HCT116 (cell line): Measurements from ENCODE around the gene MAPKAP1. TPM values are rescaled to one million over a fixed set of nuclear protein-coding genes. Genes with fewer than 3 reads are reported as not detected.

Experiments
- ATAC-seq: fragments of 200-7000 bp; cut with Tn5 transposase; 2 replicates; pipeline ENCODE4 v1.9.1; 2020; ENCODE audit warnings: mild to moderate bottlenecking, moderate library complexity
- BruUV-seq: library from RNA; stranded (reverse); fragments of 400-500 nt; replicated peaks from 2 replicates; lab custom pipeline; 2021; lab: Mats Ljungman, UMichigan
- CTCF ChIA-PET: fragments of 300-600 bp; sonication (Branson Sonifier 250); formaldehyde crosslinking; loops from one replicate; lab custom pipeline; 2021; ENCODE audit warnings: antibody characterized with exemption; lab: Charles Lee
- POLR2A ChIA-PET: fragments of 300-600, 350-600 bp; sonication (Branson Sonifier 250); formaldehyde crosslinking; loops from one replicate; lab custom pipeline; 2021; ENCODE audit warnings: antibody characterized with exemption; lab: Charles Lee
- RAD21 ChIA-PET, 2 experiments: fragments of 300-600 bp; sonication (Branson Sonifier 250); formaldehyde crosslinking; loops; one replicate each; lab custom pipeline; 2023; ENCODE audit warnings: low total read pairs in 2 of 2; ENCODE audit not compliant: uncharacterized antibody in 2 of 2, unreplicated experiment in 2 of 2, low non-redundant PET in 1 of 2; lab: Charles Lee
- DNase-seq: peaks from one replicate; pipeline ENCODE4 v3.0.0-alpha.2; 2010; ENCODE audit warnings: low read depth, low spot score
- H2AFZ ChIP-seq: fragments of 200-600 bp; shearing (Covaris generic), sonication (generic); 2 replicates; pipeline ENCODE4 v1.6.1; 2017; ENCODE audit warnings: low read depth, mixed run types, mixed read lengths, antibody characterized with exemption, low read length; ENCODE audit not compliant: poor library complexity, severe bottlenecking
- H3K27ac ChIP-seq: 2 replicates; pipeline ENCODE4 v1.5.1; 2012; ENCODE audit warnings: low read depth, low read length
- H3K27me3 ChIP-seq: fragments of 200-600 bp; sonication (generic); 2 replicates; pipeline ENCODE4 v1.6.1; 2016; ENCODE audit warnings: mixed run types, low read length, mixed read lengths; ENCODE audit not compliant: insufficient read depth
- H3K36me3 ChIP-seq, 2 experiments: fragments of 200-500 bp in 1 of 2; fragments of 200-600 bp in 1 of 2; sonication (Bioruptor generic) in 1 of 2; sonication (generic) in 1 of 2; 2 replicates each; pipeline versions ENCODE4 v1.5.1 to v1.6.1; 2014 to 2016; ENCODE audit warnings: low read length in 2 of 2, inconsistent platforms in 1 of 2, mixed read lengths in 1 of 2, mixed run types in 1 of 2; ENCODE audit not compliant: insufficient read depth in 2 of 2, control insufficient read depth in 1 of 2
- H3K4me1 ChIP-seq, 2 experiments: fragments of 200-600 bp in 1 of 2; sonication (generic) in 1 of 2; 2 replicates each; pipeline versions ENCODE4 v1.5.1 to v1.6.1; 2012 to 2017; ENCODE audit warnings: low read length in 2 of 2, inconsistent platforms in 1 of 2, mild to moderate bottlenecking in 1 of 2, mixed read lengths in 1 of 2, mixed run types in 1 of 2, moderate library complexity in 1 of 2; ENCODE audit not compliant: insufficient read depth in 2 of 2, control insufficient read depth in 1 of 2
- H3K4me2 ChIP-seq: fragments of 200-600 bp; sonication (generic); 2 replicates; pipeline ENCODE4 v1.6.1; 2017; ENCODE audit warnings: mixed run types, low read length, mixed read lengths
- H3K4me3 ChIP-seq, 2 experiments: fragments of 200-600 bp in 1 of 2; sonication (generic) in 1 of 2; replicated peaks in 1 of 2; 2 replicates each; pipeline ENCODE4 v1.5.1; 2011 to 2016; ENCODE audit warnings: low read length in 2 of 2, control low read depth in 1 of 2, low read depth in 1 of 2, mild to moderate bottlenecking in 1 of 2, mixed read lengths in 1 of 2, mixed run types in 1 of 2
- H3K79me2 ChIP-seq: fragments of 200-600 bp; sonication (generic); 2 replicates; pipeline ENCODE4 v1.6.1; 2017; ENCODE audit warnings: mild to moderate bottlenecking, mixed run types, low read length, moderate library complexity, mixed read lengths; ENCODE audit not compliant: insufficient read depth
- H3K9ac ChIP-seq: fragments of 200-600 bp; sonication (generic); 2 replicates; pipeline ENCODE4 v1.6.1; 2016; ENCODE audit warnings: low read length, mixed read lengths
- H3K9me2 ChIP-seq: fragments of 200-600 bp; sonication (generic), shearing (Covaris generic); 2 replicates; pipeline ENCODE4 v1.6.1; 2017; ENCODE audit warnings: mixed run types, mild to moderate bottlenecking, moderate library complexity; ENCODE audit not compliant: insufficient read depth
- H3K9me3 ChIP-seq, 2 experiments: fragments of 200-500 bp in 1 of 2; fragments of 200-600 bp in 1 of 2; sonication (Bioruptor generic) in 1 of 2; sonication (generic) in 1 of 2; 2 replicates each; pipeline ENCODE4 v1.6.1; 2014 to 2017; ENCODE audit warnings: low read length in 2 of 2, mixed read lengths in 2 of 2, inconsistent platforms in 1 of 2, low read depth in 1 of 2, mild to moderate bottlenecking in 1 of 2, mixed run types in 1 of 2, moderate library complexity in 1 of 2; ENCODE audit not compliant: control insufficient read depth in 1 of 2, insufficient read depth in 1 of 2
- H4K20me1 ChIP-seq: fragments of 200-600 bp; sonication (generic), shearing (Covaris generic); 2 replicates; pipeline ENCODE4 v1.6.1; 2017; ENCODE audit warnings: mixed run types, mild to moderate bottlenecking, moderate library complexity; ENCODE audit not compliant: insufficient read depth
- ATF3 ChIP-seq: IDR thresholded peaks from 2 replicates; pipeline ENCODE4 v1.6.1; 2012
- CBX3 ChIP-seq: IDR thresholded peaks from 2 replicates; pipeline ENCODE4 v1.6.1; 2012; ENCODE audit warnings: low read depth
- CTCF ChIP-seq, 3 experiments: fragments of 200-600 bp in 1 of 3; sonication (generic) in 1 of 3; IDR thresholded peaks in 2 of 3; conservative IDR thresholded peaks in 1 of 3; 2 replicates each; pipeline ENCODE4 v1.5.1; 2012 to 2017; ENCODE audit warnings: low read depth in 2 of 3, low read length in 2 of 3, antibody characterized with exemption in 1 of 3, borderline replicate concordance in 1 of 3, control low read depth in 1 of 3, mild to moderate bottlenecking in 1 of 3, mixed read lengths in 1 of 3, mixed run types in 1 of 3, moderate library complexity in 1 of 3; ENCODE audit not compliant: insufficient read depth in 1 of 3
- EGR1 ChIP-seq: IDR thresholded peaks from 2 replicates; pipeline ENCODE4 v1.6.1; 2012; ENCODE audit warnings: low read depth
- EZH2phosphoT487 ChIP-seq: fragments of 200-600 bp; IDR thresholded peaks from 2 replicates; pipeline ENCODE4 v1.6.1; 2018; ENCODE audit warnings: antibody characterized with exemption, borderline replicate concordance
- FOSL1 ChIP-seq: IDR thresholded peaks from 2 replicates; pipeline ENCODE4 v1.6.1; 2012; ENCODE audit warnings: low read depth
- JUND ChIP-seq: IDR thresholded peaks from 2 replicates; pipeline ENCODE4 v1.6.1; 2012
- RAD21 ChIP-seq: IDR thresholded peaks from 2 replicates; pipeline ENCODE4 v1.6.1; 2012; ENCODE audit warnings: low read depth, mild to moderate bottlenecking
- REST ChIP-seq: IDR thresholded peaks from 2 replicates; pipeline ENCODE4 v1.6.1; 2012; ENCODE audit warnings: low read depth
- SRF ChIP-seq: IDR thresholded peaks from 2 replicates; pipeline ENCODE4 v1.6.1; 2012; ENCODE audit warnings: low read depth
- TCF7L2 ChIP-seq: IDR thresholded peaks from 2 replicates; pipeline ENCODE4 v1.7.0; 2011; ENCODE audit warnings: borderline replicate concordance, inconsistent platforms; ENCODE audit not compliant: insufficient read depth, insufficient read length; ENCODE audit errors: extremely low read depth
- YY1 ChIP-seq: IDR thresholded peaks from 2 replicates; pipeline ENCODE4 v1.6.1; 2011; ENCODE audit warnings: low read length, low read depth, moderate library complexity, mild to moderate bottlenecking; ENCODE audit not compliant: insufficient replicate concordance; ENCODE audit errors: extremely low read depth
- ZFX ChIP-seq: fragments of 450-650 bp; IDR thresholded peaks from 2 replicates; pipeline ENCODE4 v1.6.1; 2017
- ZNF274 ChIP-seq: fragments of 200-500 bp; sonication (Bioruptor generic); IDR thresholded peaks from 2 replicates; pipeline ENCODE4 v1.6.1; 2014; ENCODE audit warnings: mild to moderate bottlenecking, low read depth, low read length, inconsistent platforms
- intact Hi-C: fragments of 100-400 bp; cut with micrococcal nuclease; formaldehyde crosslinking; loops from 2 replicates; pipeline ENCODE4 v1.10.0; 2022
- total RNA-seq: library from RNA; stranded (reverse); gene quantifications from one replicate; pipeline ENCODE4 v1.2.1, GENCODE V29; 2021; ENCODE audit not compliant: unreplicated experiment

MAPKAP1 gene
- total RNA-seq, 1 experiment from 2014 or later, result 72.5 TPM

- no peak for TF ChIP-seq SRF
- no peak for TF ChIP-seq CTCF (IDR thresholded peaks at IDR 0.05 in 2 of 3, conservative IDR thresholded peaks at IDR 0.05 in 1 of 3; ENCODE audit: borderline replicate concordance in 1 of 3, insufficient read depth in 1 of 3, low read depth in 2 of 3, low read length in 2 of 3)
- no peak for TF ChIP-seq CBX3
- no peak for TF ChIP-seq ZNF274
- no peak for TF ChIP-seq YY1
These were observed 236.8 kb downstream of the MAPKAP1 start (continued) for GRCh38 chr9:125470189-125470588.

GRCh38 chr9:125468646-125469045, 238.4 kb downstream of the MAPKAP1 start:
- ATAC-seq (no peak), DNase-seq (no peak)
- Histone ChIP-seq H3K79me2 (no peaks in the 10 kb centered on the region), H3K9ac (no peak overlapping the region), H3K9me2 (no peaks in the 10 kb centered on the region), H3K4me3 (no peak overlapping the region), H3K27me3 (no peaks in the 10 kb centered on the region), H3K36me3 (no peaks in the 10 kb centered on the region), H2AFZ (no peak overlapping the region), H3K4me2 (no peak overlapping the region), H3K27ac (no peak overlapping the region), H3K9me3 (no peaks in the 10 kb centered on the region), H4K20me1 (no peaks in the 10 kb centered on the region), H3K4me1 (no peaks in the 10 kb centered on the region)
- ChIA-PET POLR2A (no interaction called here), CTCF (no interaction called here), RAD21 (no interaction called here)
- intact Hi-C loops, result no loop called here
- TF ChIP-seq EGR1, result no peak
- TF ChIP-seq SRF, result no peak
- no peak for TF ChIP-seq EZH2phosphoT487
- TF ChIP-seq JUND, result no peak
- no peak for TF ChIP-seq CBX3
- TF ChIP-seq REST, result no peak
- TF ChIP-seq FOSL1, result no peak
- TF ChIP-seq ZFX, result no peak
- TF ChIP-seq ATF3, result no peak
- no peak for TF ChIP-seq TCF7L2
- no peak for TF ChIP-seq RAD21
- no TSS peak for BruUV-seq
